Measurements from ENCODE around the gene POLR2J. TPM values are rescaled to one million over a fixed set of nuclear protein-coding genes. Genes with fewer than 3 reads are reported as not detected.
A peak's percentile ranks its signal among the peaks of the same experiment; 100 is the strongest.

Gene POLR2J
- total RNA-seq, 1 experiment from 2014 or later = 66.9 TPM

DNA sequence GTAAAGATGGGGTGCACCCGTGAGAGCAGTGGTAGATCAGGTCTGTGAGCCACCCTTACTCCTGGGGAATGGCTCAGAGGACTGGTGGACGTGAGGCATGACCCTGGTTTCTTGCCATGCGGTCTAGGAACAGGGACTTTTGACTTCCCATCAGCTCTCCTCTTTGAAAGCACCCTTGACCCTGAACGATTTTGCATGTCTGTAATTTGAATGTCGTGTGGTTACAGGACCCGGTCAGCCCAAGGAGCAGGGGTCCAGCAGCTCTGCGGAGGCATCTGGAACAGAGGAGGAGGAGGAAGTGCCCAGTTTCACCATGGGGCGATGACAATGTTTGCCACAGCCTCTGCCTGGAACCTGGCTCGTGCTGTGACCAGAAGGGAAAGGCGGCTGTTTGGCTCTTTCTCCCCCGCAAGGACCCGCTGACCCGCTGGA lies 53.9 kb downstream of the POLR2J start:
- ChIA-PET CTCF (no interaction called here), POLR2A (ENCODE audit: unreplicated experiment) (no interaction called here)
- Histone ChIP-seq H3F3A (ENCODE audit: insufficient read depth, low read depth) (no peaks in the 10 kb centered on the region), H3K4me2 (no peak overlapping the region), H3K36me3 (ENCODE audit: low read depth) (peaks cover 3% of the 10 kb centered on the region), H3K27ac (no peak overlapping the region), H3K27me3 (ENCODE audit: insufficient read depth, low read depth) (no peaks in the 10 kb centered on the region), H2AFZ (no peak overlapping the region), H3K9me3 (ENCODE audit: insufficient read depth, low read depth) (no peaks in the 10 kb centered on the region), H3K9me2 (ENCODE audit: insufficient read depth) (no peaks in the 10 kb centered on the region), H3K79me2 (ENCODE audit: low read depth) (no peaks in the 10 kb centered on the region), H4K20me1 (ENCODE audit: insufficient read depth) (no peaks in the 10 kb centered on the region; the same call in 1 of the 2 replicates), H3K4me1 (replicated peaks; ENCODE audit: insufficient read depth) (peaks cover 11% of the 10 kb centered on the region), H3K4me3 (no peak overlapping the region)
- TF ChIP-seq, protein P1, sequence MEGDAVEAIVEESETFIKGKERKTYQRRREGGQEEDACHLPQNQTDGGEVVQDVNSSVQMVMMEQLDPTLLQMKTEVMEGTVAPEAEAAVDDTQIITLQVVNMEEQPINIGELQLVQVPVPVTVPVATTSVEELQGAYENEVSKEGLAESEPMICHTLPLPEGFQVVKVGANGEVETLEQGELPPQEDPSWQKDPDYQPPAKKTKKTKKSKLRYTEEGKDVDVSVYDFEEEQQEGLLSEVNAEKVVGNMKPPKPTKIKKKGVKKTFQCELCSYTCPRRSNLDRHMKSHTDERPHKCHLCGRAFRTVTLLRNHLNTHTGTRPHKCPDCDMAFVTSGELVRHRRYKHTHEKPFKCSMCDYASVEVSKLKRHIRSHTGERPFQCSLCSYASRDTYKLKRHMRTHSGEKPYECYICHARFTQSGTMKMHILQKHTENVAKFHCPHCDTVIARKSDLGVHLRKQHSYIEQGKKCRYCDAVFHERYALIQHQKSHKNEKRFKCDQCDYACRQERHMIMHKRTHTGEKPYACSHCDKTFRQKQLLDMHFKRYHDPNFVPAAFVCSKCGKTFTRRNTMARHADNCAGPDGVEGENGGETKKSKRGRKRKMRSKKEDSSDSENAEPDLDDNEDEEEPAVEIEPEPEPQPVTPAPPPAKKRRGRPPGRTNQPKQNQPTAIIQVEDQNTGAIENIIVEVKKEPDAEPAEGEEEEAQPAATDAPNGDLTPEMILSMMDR (conservative IDR thresholded peaks at IDR 0.05) = no peak
- no peak for TF ChIP-seq EZH2 (IDR thresholded peaks at IDR 0.05; ENCODE audit: low read depth)
- BruUV-seq (replicated peaks) = no TSS peak
- DNase-seq = no peak
- intact Hi-C loops (cut with micrococcal nuclease; ENCODE audit: unreplicated experiment) = no loop called here

DNA sequence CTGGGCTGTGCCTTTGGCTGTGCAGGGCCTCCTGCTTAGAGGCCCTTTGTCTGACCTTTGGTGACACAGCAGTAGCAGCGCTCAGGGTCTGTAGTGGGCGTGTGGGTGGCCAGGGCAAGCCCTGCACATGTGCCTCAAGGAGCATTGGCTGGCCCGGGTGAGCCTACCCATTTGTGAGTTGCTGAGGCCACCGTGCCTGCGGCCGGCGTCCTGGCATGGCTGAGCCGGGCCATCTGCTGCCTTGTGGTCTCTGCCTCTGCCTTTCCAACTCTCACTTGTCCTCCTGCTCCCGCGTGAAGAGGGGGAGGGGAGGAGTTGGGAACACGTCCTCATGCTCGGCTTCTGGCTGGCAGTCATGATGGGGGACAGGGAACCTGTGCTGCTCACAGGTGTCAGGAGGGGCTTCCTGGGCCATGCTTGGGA lies 54.6 kb downstream of the POLR2J start:
- H3K9me3 ChIP-seq (ENCODE audit: insufficient read depth, low read depth) = no peaks in the 10 kb centered on the region
- no peak overlapping the region for H3K27ac ChIP-seq
- intact Hi-C loops (cut with micrococcal nuclease; ENCODE audit: unreplicated experiment) = no loop called here
- no peaks in the 10 kb centered on the region; the same call in 1 of the 2 replicates for H4K20me1 ChIP-seq (ENCODE audit: insufficient read depth)
- TF ChIP-seq, protein P1 (conservative IDR thresholded peaks at IDR 0.05) = no peak
- TF ChIP-seq EZH2 (IDR thresholded peaks at IDR 0.05; ENCODE audit: low read depth) = no peak
- no peak for DNase-seq
- POLR2A ChIA-PET (ENCODE audit: unreplicated experiment) = no interaction called here
- H3K9me2 ChIP-seq (ENCODE audit: insufficient read depth) = no peaks in the 10 kb centered on the region
- CTCF ChIA-PET = no interaction called here
- H3K36me3 ChIP-seq (ENCODE audit: low read depth) = peaks cover 3% of the 10 kb centered on the region
- H3F3A ChIP-seq (ENCODE audit: insufficient read depth, low read depth) = no peaks in the 10 kb centered on the region
- no peaks in the 10 kb centered on the region for H3K27me3 ChIP-seq (ENCODE audit: insufficient read depth, low read depth)
- H2AFZ ChIP-seq = no peak overlapping the region
- H3K79me2 ChIP-seq (ENCODE audit: low read depth) = no peaks in the 10 kb centered on the region
- no TSS peak for BruUV-seq (replicated peaks)
- H3K4me2 ChIP-seq = no peak overlapping the region
- no peak overlapping the region for H3K4me3 ChIP-seq
- H3K4me1 ChIP-seq (replicated peaks; ENCODE audit: insufficient read depth) = peaks cover 11% of the 10 kb centered on the region

Small RNAs within 50 kb of the gene (microRNA-seq; reads per million reads assigned to microRNA genes)
- gene MIR4467 (ENCODE audit: borderline number of aligned reads, borderline replicate concordance) (26.3 reads per million, percentile 35 among the genes with 10 or more reads in this experiment), gene MIR5090 (ENCODE audit: borderline number of aligned reads, borderline replicate concordance) (8.8 reads per million, percentile 13 among the genes with 10 or more reads in this experiment)

Other genes starting within 250 kb of the POLR2J start
- 12.1 and 18.4 TPM in 2 replicates for gene SH2B2, start 192.1 kb downstream of the POLR2J start, total RNA-seq (2021)
- gene SPDYE6, start 122.5 kb downstream of the POLR2J start, total RNA-seq (2021) = not detected in 2 replicates
- 34.6 and 43.1 TPM in 2 replicates for gene PRKRIP1, start 82.6 kb downstream of the POLR2J start, total RNA-seq (2021)
- gene ORAI2, start 45.3 kb downstream of the POLR2J start, total RNA-seq (2021) = 53.3 and 59.7 TPM in 2 replicates
- gene ALKBH4, start 14.1 kb downstream of the POLR2J start, total RNA-seq (2021) = 10.9 and 18.1 TPM in 2 replicates
- 35.3 and 57.9 TPM in 2 replicates for gene LRWD1, start 13.9 kb downstream of the POLR2J start, total RNA-seq (2021)
- gene RASA4B, start 38.9 kb upstream of the POLR2J start, total RNA-seq (2021) = 1.2 and 5.8 TPM in 2 replicates
- gene UPK3BL2, start 64.8 kb upstream of the POLR2J start, total RNA-seq (2021) = 24.3 and 36.8 TPM in 2 replicates
- gene SPDYE2, start 72.3 kb upstream of the POLR2J start, total RNA-seq (2021) = not detected in 2 replicates
- 51.1 and 54.0 TPM in 2 replicates for gene POLR2J3, start 93.7 kb upstream of the POLR2J start, total RNA-seq (2021)
- gene RASA4, start 137.8 kb upstream of the POLR2J start, total RNA-seq (2021) = 25.5 and 44.7 TPM in 2 replicates
- gene UPK3BL1, start 163.9 kb upstream of the POLR2J start, total RNA-seq (2021) = 39.8 and 52.0 TPM in 2 replicates
- gene SPDYE2B, start 171.4 kb upstream of the POLR2J start, total RNA-seq (2021) = not detected in 2 replicates
- gene POLR2J2, start 192.7 kb upstream of the POLR2J start, total RNA-seq (2021) = 16.4 and 17.6 TPM in 2 replicates